Activated T-helper 9 cell treated with anti-CD3 and anti-CD28 coated beads, Interleukin-2, amount 50 U/mL, for 16 hours (primary cell): ENCODE results near the gene IDE.
"Not testable (repeated sequence)": the region's sequence is repeated elsewhere in the genome, so short reads cannot be mapped to it uniquely, and the experiment has no call there.

Experiments
- DNase-seq: peaks from one replicate; pipeline ENCODE4 v3.0.0-alpha.2; 2020; ENCODE audit warnings: low read depth

IDE gene

DNA sequence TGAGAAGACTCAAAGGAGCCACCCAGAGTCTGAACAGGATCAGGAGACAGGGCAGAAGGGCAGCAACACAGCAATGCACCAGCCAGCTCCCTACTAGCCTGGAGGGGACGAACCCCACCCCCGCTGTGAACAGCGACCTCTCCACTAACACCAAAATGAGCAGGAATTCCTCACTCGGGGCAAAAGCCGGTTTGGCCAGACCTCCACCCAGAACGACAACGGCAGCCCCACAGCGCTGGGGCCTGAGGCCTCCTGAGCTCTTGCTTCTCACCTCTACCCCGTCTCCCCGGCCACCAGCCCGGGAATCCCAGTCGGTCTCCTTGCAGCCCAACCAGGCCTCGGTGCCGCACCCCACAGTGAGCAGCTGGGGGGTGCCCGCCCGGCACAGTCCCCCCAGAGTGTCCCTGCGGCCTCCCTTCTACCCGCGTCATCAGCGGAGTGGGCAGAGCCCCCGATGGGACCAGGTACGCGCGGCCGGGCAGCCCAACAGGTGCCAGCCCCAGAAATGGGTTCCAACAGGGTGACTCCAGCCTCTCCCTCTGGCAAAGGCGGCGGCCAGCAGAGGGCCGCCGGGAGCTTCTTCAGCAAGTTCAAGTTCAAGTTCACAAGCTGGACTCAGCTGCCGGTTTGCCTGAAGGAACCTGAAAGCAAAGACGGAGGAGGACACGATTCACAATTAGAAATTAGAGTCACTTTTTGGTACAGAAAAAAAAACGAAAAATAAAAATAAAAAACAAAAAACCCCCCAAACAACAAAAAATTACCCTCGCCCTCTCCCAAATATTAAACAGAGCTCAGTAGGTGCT is 153.9 kb downstream of the IDE start:
- no peak for DNase-seq

DNA sequence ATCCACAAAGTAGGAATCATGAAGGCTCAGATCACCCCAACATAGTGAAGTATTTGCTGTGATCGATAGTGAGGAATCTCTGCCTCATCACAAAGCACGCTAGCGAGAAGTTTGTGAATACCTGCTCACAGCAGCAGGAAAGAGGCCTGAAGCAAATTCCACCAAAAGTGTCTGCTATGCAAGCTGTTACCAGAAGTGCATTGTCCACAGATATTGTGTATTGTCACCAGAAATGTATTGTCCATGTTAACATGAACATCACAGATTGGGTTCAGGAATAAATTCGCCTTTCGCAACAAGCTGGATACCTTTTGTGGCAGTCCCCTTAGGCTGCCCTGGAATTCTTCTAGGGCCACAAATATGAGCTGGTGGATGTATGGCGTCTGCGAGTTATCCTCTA is 155.0 kb downstream of the IDE start:
- no peak for DNase-seq

DNA sequence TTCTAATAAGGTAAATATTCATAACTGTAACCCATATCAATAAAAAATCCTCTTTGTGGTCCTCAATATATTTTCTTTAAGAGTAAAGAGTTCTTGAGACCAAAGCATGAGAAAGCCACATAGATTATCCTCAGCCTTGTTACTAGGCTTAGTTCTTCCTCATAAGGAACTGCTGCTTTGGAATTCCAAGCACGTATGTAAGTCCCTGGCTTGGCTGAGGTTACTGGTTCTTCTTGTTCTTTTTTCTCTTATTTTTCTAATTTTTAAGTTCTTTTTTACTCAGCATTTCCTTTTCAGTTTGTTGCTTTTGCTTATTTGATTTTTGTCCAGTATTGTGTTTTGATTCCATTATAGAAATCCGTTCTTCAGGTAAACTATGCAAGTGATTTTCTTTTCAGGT is 155.7 kb downstream of the IDE start:
- no peak for DNase-seq

GRCh38 chr10:92413519-92413918 is 160.4 kb downstream of the IDE start:
- DNase-seq: no peak

DNA sequence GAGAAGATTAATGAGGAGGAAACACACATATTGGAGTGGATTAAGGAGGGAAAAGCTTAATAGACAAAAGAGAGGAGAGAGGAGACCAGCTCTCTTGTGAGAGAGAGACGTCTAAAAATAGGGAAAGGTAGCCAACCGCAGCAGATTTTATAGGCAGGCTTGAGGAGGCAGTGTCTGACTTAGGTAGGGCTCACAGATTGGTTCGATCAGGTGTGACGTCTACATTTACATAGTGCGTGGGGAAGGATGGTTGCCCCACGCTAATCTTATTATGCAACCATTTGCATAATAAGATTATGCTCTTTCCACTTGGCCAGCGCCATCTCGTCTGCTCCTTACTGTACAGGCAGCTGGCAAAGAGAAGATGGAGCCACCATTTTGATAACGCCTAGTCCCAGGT is 160.9 kb downstream of the IDE start:
- no peak for DNase-seq

- DNase-seq: no peak
Observed at GRCh38 chr10:92411406-92411805, 162.5 kb downstream of the IDE start.

GRCh38 chr10:92410501-92410900 is 163.4 kb downstream of the IDE start:
- no peak for DNase-seq

GRCh38 chr10:92408017-92408361 is 165.9 kb downstream of the IDE start:
- no peak for DNase-seq

- no peak for DNase-seq
Observed at GRCh38 chr10:92407305-92408016, 166.4 kb downstream of the IDE start.

DNA sequence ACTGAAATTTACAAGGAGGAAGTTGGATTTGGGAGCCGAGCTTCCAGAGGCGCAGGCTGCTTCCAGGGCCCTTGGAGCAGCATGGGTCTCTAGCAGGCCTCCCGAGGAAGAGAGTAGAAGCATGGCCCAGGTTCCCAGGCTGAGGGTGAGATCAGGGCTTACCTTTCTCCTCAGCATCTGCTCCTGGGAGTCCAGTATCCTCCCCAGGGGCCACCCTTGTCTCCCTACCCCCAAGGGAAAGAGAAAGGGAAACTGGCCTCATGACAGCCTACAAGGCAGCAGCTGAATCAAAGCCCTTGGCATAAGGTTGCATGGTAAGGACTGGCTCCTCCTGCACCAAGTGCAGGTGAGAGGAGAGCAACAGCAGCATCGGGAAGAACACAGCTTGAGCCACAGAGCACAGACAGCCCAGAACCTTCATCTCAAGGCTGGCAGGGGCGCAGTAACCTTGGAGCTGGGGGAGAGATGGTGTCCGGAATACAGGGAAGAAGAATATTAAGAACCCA is 168.4 kb downstream of the IDE start:
- DNase-seq: no peak

DNA sequence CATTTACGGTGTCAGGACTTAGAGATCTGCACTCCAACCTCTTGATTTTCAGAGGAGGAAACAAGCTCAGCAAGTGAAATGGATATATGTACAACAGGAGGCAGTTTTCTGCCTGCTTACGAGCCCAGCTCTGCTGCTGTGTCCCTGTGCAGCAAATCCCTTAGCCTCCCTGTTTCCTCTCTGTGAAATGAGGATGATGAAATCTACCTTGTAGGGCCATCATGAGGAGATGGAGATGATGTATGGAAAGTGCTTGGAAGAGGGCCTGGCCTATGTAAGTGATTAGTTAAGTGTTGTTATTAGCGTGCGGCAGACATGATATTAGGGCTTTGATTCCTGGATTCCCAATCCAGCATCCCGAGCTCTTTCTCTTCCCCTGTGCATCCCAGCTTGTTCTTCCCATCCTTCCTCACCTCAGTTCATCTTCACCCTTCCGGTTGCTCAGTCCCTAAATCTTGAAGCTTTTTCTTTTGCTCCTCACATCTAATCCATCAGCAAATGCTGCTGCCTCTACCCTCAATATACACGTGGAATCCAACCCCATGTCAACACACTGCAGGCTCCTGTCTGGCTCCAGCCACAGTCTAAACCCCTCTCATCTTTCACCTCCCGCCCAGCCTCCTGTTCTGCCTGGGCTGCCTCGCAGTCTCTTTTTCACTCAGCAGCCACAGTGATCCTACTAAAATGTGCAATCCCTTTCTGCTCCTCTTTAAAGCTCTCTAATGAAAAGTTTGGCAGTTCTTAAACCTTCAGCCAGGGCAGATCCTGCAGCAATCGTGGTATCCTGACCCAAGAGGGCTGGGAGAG is 169.1 kb downstream of the IDE start:
- DNase-seq: no peak

DNA sequence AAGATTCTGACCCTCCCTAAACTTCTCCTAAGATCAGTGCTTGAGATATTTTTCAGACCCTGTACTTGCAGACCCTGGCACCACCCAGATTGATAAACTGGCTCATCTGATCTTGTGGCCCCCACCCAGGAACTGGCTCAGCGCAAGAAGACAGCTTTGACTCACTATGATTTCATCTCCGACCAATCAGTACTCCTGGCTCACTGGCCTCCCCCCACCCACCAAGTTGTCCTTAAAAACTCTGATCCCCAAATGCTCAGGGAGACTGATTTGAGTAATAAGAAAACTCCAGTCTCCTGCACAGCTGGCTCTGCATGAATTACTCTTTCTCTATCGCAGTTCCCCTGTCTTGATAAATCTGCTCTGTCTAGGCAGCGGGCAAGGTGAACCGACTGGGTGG is 171.7 kb downstream of the IDE start:
- not testable (repeated sequence) for DNase-seq
